Measurements from ENCODE around the gene TNP2.

TNP2 gene

DNA sequence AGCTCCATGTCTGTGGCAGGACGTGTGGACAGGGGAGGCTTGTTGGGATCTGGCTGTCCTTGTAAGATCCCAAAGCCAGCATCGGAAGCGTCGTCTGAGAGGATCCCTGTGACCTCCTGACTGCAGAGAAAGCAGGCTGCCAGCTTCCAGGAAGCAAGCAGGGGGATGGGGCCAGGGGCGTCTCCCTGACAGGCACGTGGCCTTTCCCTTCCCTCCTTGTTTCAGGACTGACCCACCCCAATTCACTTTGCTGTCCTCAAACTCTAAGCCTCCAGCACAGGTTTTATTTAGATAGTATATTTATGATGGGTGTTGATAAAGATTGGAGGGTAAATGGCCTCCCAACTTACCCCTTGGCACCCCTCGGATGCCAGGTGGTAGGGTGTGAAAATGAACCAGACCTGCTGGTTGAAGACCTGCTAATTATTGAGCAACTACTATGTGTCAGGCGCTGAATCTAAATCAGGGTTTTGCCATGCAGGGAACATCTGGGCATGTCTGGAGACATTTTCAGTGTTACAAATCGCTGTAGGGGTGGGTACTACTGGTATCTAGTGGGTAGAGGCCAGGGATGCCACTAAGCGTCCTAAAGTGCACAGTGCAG is 37.7 kb downstream of the TNP2 start:
- ChIA-PET CTCF (interaction anchor here (1.0 to 1.6 kb wide), 4 partner anchors 11 to 140 kb away, joined by 3 to 5 read pairs (median 3); no protein-coding TSS in a partner anchor), POLR2A (no interaction called here)
- TF ChIP-seq, protein P1, sequence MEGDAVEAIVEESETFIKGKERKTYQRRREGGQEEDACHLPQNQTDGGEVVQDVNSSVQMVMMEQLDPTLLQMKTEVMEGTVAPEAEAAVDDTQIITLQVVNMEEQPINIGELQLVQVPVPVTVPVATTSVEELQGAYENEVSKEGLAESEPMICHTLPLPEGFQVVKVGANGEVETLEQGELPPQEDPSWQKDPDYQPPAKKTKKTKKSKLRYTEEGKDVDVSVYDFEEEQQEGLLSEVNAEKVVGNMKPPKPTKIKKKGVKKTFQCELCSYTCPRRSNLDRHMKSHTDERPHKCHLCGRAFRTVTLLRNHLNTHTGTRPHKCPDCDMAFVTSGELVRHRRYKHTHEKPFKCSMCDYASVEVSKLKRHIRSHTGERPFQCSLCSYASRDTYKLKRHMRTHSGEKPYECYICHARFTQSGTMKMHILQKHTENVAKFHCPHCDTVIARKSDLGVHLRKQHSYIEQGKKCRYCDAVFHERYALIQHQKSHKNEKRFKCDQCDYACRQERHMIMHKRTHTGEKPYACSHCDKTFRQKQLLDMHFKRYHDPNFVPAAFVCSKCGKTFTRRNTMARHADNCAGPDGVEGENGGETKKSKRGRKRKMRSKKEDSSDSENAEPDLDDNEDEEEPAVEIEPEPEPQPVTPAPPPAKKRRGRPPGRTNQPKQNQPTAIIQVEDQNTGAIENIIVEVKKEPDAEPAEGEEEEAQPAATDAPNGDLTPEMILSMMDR (IDR thresholded peaks at IDR 0.05; ENCODE audit: control extremely low read depth, extremely low read depth, low read depth, missing control alignments) = no peak
- no peak for DNase-seq (ENCODE audit: extremely low spot score)

DNA sequence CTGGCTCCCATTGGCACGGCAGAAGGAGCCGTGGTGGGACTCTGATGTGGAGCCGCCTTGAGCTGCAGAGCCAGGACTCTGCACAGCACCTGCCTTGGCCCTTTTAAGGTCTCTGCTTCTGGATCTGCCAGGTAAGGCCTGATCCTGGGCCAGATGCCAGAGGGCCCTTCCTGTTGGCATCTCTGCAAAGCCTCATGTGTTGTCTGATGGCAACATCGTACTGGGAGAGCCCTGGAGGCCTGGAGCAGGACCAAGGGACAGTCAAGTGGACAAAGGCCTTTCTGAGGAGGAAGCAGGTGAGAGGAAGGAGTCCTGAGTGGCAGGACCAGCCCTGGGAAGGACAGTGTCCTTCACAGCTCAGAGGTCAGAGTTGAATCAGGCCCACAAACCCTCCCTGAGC is 39.2 kb downstream of the TNP2 start:
- ChIA-PET CTCF (interaction anchor here (1.3 to 1.7 kb wide), 5 partner anchors 13 to 266 kb away, joined by 3 to 5 read pairs (median 3); partner anchors contain the start of gene SOCS1), POLR2A (interaction anchor here (1.2 kb wide), 1 partner anchor 25 kb away, joined by 3 read pairs; no protein-coding TSS in a partner anchor)
- no peak for DNase-seq (ENCODE audit: extremely low spot score)
- TF ChIP-seq, protein P1 (IDR thresholded peaks at IDR 0.05; ENCODE audit: control extremely low read depth, extremely low read depth, low read depth, missing control alignments) = no peak

DNA sequence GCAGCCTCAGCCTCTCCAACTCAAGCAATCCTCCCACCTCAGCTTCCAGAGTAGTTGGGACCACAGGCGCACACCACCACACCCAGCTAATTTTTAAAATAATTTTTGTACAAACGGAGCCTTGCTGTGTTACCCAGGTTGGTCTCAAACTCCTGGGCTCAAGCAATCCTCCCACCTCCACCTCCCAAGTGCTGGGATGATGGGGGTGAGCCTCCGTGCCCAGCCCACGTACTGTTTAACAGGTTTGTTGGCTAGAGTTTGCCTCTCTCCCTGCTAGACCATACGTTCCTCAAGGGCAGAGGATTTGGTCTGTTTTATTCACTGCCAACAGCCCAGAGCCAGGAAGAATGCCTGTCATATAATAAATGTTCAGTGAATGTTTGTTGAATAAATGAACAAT is 39.7 kb downstream of the TNP2 start:
- ChIA-PET CTCF (interaction anchor here (1.4 to 1.7 kb wide), 2 partner anchors 27 to 266 kb away, joined by 3 to 5 read pairs; partner anchors contain the start of gene SOCS1), POLR2A (interaction anchor here (1.2 kb wide), 1 partner anchor 25 kb away, joined by 3 read pairs; no protein-coding TSS in a partner anchor)
- no peak for DNase-seq (ENCODE audit: extremely low spot score)
- TF ChIP-seq, protein P1 (IDR thresholded peaks at IDR 0.05; ENCODE audit: control extremely low read depth, extremely low read depth, low read depth, missing control alignments) = no peak

DNA sequence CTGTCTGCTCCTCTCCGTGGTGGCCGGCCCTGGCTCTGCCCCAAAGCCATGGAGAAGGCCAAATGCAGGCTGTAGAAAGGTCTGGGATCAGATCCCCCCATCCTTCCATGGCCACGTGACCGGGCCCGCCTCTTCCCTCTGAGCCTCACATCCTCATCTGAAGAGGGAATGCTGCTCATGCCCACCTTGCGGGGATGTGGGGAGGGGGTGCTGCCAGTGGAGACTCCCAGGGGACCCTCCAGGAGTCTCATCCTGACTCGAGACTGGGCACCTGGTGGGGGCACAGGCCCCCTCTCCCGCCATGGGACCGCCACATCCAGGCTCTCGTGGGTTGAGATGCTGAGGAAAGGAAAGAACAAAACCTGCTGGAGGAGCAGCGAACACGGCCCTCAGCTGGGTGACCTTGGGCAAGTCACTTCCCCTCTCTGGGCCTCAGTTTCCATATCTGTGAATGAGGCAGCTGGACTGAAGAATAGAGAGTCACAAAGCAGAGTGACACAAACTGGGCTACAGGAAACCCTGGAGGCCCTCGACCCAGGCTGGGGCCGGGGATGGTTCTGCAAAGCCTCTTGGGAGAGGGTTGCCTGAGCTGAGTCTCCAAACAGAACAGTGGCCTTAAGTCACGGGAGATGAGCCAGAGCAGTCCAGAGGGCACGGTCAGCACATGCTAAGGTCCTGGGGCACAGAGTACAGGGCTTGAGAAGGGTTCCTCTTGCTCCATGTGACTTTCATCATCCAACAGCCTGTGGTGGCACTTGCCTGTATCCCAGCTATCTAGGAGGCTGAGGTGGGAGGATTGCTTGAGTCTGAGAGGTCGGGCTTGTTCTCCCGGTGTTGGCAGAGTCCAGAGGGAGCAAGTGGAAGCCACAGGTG is 43.2 kb downstream of the TNP2 start:
- ChIA-PET POLR2A (interaction anchor here (0.8 to 0.9 kb wide), 2 partner anchors 19 to 22 kb away, joined by 3 to 4 read pairs; no protein-coding TSS in a partner anchor), CTCF (interaction anchor here (0.9 to 2.8 kb wide), 5 partner anchors 8 to 132 kb away, joined by 3 to 13 read pairs (median 4); partner anchors contain the start of gene SOCS1)
- TF ChIP-seq, protein P1 (IDR thresholded peaks at IDR 0.05; ENCODE audit: control extremely low read depth, extremely low read depth, low read depth, missing control alignments) = no peak
- peak; percentile 23 for DNase-seq (ENCODE audit: extremely low spot score)

DNA sequence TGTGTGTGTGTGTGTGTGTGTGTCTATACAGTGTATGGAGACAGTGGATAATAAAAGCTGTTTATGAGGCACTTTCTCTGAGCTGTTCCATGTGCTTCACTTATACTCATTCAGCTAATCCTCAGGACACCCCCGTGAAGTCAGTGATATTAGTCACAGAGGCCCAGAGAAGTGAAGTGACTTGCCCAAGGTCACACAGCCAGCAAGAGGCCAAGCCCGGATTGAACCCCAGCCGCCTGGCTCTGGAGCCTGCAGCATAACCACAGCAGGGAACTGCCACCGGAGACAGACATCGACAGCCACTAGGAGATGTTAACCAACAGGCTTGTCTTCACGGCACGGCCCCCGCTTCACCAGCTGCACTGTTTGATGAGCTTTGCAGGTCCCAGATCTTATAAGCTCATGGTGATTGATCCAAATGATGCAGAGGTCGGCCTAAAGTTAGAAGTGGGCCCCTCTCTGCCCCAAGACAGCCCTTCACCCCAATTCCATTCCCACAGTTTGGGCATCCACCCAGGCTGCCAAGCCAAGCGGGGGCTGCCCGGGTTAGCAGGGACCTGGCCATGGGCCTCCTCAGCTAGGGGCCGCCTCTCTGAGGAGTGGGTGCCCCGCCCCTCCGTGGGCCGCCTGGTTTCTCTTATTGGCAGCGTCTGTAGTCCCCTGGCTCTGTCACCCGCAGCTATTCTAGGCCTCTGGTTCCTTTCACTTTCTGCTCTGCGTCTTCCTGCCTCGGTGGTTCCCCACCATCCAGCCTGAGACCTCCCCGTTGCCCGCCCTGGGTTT is 44.0 kb downstream of the TNP2 start:
- peak; percentile 95 for DNase-seq (ENCODE audit: extremely low spot score)
- TF ChIP-seq, protein P1 (IDR thresholded peaks at IDR 0.05; ENCODE audit: control extremely low read depth, extremely low read depth, low read depth, missing control alignments) = no peak
- ChIA-PET CTCF (interaction anchor here (0.7 to 2.8 kb wide), 7 partner anchors 7 to 115 kb away, joined by 3 to 13 read pairs (median 4); partner anchors contain the start of gene SOCS1), POLR2A (interaction anchor here (0.5 to 1.0 kb wide), 5 partner anchors 18 to 31 kb away, joined by 3 to 4 read pairs (median 3); no protein-coding TSS in a partner anchor)

All from GM10248 (cell line).